Activated CD4-positive, alpha-beta T cell treated with anti-CD3 and anti-CD28 coated beads, Interleukin-2, amount 50 U/mL, for 48 hours (primary cell): ENCODE measurements around the gene RPL37A.
A peak's percentile ranks its signal among the peaks of the same experiment; 100 is the strongest.

ENCODE experiments used
- DNase-seq, 2 experiments: peaks; one replicate each; pipeline ENCODE4 v3.0.0-alpha.2; 2020

The RPL37A gene

DNA sequence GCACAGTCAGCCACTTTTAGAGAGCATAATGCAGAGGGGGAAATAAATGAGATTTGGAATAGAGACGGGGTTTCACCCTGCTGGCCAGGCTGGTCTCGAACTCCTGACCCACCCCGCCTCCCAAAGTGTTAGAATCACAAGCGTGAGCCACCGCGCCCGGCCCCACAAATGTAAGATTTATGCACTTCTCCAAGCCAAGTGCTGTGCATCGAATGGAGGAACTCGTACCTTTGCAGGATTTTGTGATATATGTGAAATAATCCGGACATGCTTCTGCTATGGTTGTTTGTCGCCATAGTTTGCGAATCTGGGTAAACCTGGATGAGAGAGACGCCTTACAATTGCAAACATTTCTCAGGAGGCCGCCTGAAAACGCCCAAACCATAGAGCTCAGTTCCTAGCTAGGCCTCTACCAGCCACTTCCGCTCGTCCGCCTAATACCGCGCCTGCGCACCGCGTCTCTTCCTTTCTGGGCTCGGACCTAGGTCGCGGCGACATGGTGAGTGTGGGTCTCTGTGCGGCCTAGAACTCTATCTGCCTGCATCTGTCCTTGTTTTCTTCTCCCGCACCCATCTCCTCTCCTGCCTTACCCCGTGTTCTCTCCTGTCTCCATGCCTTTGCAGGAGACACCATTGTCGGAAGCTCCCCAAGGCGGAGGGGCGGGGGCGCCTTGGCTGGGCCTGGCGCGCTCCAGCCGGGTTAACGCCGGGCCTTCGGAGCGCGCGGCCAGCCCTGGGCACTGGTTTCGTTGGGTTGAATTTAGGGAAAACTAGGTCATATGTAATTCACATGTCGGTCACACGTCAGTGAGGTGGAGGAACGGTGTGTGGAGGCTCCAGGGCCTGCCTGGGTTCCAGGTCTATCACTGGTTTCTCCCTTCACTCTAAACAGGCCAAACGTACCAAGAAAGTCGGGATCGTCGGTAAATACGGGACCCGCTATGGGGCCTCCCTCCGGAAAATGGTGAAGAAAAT is at the start of gene RPL37A:
Gene RPL37A (plus strand): TSS at position 466 of the 974 bp plus-strand sequence. CDS start 31 bp downstream, at position 497.
- DNase-seq = peak; percentile 86 to 91

DNA sequence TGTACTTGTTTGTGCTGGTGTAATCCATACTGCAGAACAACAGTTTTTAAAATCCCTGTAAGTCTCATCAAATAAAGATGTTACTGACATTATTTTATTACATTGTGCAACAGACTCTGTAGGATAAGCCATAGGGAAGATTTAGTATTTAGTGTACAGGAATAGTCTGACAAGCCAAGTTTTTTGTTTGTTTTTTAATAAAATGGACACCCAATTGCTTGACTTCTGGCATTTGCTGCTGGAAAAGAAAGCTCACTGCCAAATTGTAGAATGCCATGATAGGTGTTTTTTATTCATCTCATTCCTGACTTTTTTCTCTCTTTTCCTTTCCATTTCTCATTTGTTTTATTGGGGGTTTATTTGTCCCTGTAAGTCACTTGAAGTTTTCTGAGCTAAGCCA is 48.3 kb upstream of the RPL37A start:
- no peak for DNase-seq

DNA sequence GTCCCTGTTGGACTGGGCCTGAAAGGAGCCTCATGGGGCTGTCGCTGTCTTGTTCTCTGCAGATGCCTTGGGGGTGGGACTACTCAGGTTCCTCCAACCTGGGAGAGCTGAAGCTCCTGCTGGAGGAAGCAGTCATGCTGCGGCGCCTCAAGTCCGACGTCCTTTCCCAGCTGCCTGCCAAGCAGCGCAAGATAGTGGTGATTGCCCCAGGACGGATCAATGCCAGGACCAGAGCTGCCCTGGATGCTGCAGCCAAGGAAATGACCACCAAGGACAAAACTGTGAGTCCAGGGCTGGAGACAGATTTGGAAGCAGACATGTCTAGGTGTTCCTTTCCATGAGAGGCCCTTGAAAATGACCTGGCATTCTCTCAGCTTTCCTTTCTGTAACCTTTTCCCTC is 47.9 kb upstream of the RPL37A start:
- no peak for DNase-seq

DNA sequence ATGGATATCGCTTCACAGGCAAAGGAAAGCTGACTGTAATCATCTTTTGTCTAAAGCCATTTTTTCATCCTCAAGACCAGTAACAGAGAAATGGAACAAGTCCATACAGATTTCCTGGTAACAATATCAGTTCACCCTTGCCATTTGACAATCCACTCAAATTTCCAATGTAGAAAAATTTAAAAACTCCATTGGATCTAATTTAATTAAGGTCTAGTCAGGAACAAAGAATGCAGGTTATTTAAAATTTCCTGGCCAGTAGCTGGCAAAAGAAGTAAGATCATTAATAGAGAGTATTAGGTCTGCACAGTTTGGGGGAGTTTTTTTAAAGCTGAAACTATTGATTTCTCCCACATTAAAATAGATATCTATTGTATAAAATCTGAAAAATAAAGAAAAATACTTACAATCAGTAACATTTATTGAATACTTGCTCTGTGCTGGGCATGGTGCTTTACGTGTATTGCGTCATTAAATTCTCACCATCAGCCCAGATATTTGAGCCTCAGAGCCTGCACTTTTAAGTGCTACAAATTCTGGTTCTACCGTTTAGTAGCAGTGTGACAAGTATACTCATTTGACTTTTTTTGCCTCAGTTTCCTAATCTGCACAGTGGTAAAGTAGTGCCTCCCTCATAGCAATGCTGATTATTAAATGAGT is 44.6 kb upstream of the RPL37A start:
- no peak for DNase-seq

GRCh38 chr2:216463148-216463547 is 35.5 kb upstream of the RPL37A start:
- DNase-seq = no peak

- no peak for DNase-seq
Measured at GRCh38 chr2:216464104-216464720, 34.4 kb upstream of the RPL37A start.

GRCh38 chr2:216465579-216466195 is 33.0 kb upstream of the RPL37A start:
- DNase-seq = no peak

DNA sequence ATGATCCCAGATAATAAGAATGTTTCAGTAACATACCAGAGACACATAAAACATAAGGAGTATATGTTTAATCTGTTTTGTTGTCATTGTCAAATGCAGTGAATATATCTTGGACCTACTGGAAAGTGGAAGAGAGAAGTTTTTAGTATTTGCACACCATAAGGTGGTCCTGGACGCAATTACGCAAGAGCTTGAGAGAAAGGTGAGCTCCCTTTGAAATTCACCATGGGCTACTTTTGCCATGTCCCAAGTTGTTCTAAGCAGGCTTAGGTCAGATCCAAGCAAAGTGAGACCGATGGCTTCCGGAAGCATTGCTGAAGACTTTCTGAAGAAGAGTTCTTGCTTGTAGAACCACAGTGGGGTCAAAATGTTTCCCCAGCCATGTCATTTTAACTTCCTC is 30.8 kb upstream of the RPL37A start:
- no peak for DNase-seq

DNA sequence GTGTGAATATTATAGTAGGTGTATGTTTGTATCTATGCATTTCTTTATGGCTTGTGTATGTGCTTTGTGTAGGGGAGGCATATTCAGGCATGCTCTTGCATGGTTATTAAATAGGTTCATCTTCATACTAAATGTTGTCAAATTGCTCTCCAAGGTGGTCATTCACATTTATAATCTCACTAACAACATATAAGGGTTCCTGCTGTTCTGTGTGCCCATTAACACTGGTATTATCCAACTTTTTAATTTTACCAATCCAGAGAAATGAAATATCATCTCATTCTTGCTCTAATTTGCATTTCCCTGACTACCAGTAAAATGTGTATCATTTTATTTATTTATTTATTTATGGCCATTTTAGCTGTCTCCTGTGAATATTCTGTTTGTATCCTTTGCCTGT is 29.0 kb upstream of the RPL37A start:
- no peak for DNase-seq

DNA sequence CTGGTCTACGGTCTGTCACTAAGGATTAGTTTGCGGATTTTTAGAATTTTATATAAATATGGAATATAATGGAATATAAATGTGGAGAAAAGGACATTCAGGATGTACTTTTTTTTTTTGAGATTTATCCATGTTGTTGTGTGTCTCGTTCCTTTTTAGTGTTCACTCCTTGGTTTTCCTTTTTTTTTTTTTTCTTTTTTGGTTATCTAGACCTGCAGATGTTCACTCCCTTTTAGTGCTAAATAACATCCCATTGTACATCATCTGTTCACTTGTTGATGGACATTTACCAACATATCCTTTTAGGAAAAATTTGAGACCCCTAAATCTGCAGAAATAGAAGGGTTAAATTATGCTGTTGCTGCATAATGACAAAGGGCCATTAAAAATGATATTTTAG is 25.5 kb upstream of the RPL37A start:
- DNase-seq = no peak

DNA sequence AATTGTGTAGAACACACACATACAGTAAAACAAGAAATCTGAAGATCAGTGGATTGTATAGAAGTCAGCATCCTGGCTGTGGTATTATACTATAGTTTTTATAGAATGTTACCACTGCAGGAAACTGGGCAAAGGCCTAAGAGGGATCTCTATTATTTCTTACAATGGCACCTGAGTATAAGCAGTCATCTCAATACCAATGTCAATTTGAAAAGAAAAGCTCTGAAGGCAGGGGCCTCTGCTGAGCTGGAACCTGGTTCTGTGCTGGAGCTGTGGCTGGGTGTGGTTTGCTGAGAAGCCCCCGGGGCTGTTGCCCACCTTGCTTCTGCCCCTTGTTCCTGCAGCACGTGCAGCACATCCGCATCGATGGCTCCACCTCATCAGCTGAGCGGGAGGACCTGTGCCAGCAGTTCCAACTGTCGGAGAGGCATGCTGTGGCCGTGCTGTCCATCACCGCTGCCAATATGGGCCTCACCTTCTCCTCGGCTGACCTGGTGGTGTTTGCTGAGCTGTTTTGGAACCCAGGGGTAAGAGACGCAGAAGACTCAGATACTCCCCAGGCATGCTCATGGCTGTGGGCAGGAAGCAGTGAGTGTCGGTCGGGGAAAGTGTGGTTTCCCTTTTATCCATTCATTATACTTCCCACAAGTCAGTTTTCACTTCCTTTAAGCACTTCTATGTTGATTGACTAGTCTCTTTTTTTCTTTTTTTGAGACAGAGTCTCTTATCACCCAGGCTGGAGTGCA is 23.5 kb upstream of the RPL37A start:
- peak; percentile 23 to 48 for DNase-seq

- DNase-seq = no peak
Measured at GRCh38 chr2:216475767-216476166, 22.9 kb upstream of the RPL37A start.

GRCh38 chr2:216477283-216478035 is 21.2 kb upstream of the RPL37A start:
- no peak for DNase-seq

GRCh38 chr2:216478151-216478550 is 20.5 kb upstream of the RPL37A start:
- peak in 1 of 2 experiments; percentile 32 for DNase-seq

GRCh38 chr2:216478791-216479190 is 19.9 kb upstream of the RPL37A start:
- no peak for DNase-seq

DNA sequence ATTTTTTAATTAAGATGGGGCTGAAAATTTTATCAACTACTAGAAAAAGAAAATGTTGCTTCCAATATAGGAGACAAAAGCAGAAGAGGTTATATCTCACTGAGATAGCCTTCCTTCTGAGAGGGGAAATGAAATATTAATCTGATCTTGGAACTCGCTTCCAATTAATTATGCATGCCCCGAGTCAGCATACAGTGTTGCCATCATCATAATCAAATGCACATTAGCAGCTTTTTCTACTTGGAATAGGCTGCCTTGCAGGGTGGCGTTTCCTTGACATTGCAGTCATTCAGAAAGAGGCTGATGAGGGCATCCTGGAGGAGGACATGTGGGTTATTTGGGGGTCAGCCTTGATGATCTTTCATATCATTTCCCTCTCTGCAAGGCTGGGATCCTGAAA is 18.4 kb upstream of the RPL37A start:
- no peak for DNase-seq

GRCh38 chr2:216482640-216483039 is 16.0 kb upstream of the RPL37A start:
- DNase-seq = no peak

- no peak for DNase-seq
Measured at GRCh38 chr2:216485237-216485636, 13.4 kb upstream of the RPL37A start.

GRCh38 chr2:216485745-216486144 is 12.9 kb upstream of the RPL37A start:
- DNase-seq = no peak

DNA sequence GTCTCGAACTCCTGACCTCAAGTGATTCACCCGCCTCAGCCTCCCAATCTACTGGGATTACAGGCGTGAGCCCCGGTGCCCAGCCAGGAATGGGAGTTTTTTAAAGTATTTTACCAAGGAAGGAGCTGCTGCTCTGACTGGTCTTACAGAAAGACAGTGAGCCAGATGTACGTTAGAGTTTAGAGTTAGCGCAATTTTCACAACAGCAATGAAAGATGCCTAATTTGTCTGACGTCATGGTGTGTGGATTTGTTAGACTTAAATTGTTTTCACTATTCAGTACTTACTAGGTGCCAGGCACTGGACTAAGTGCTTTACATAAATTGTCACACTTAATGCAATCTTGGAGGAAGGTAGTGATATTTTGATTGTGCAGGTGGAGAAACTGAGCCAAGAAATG is 12.4 kb upstream of the RPL37A start:
- DNase-seq = no peak

- no peak for DNase-seq
Measured at GRCh38 chr2:216486708-216487107, 11.9 kb upstream of the RPL37A start.

- DNase-seq = no peak
Measured at GRCh38 chr2:216490061-216490460, 8.6 kb upstream of the RPL37A start.
